ENCODE data around the gene ZNF507. TPM values are rescaled to one million over a fixed set of nuclear protein-coding genes. Genes with fewer than 3 reads are reported as not detected.

The ZNF507 gene
- total and polyA plus RNA-seq, 2 experiments from 2014 or later: 4.6 to 10.2 TPM

- no peaks in the 10 kb centered on the region for H3K27me3 ChIP-seq
- no peak for TF ChIP-seq CTCF (IDR thresholded peaks at IDR 0.05; ENCODE audit: low read depth, low read length)
- no peak for DNase-seq (ENCODE audit: low read depth in 1 of 2, low spot score in 1 of 2)
These were observed 12.2 kb upstream of the ZNF507 start for GRCh38 chr19:32333227-32333626.

GRCh38 chr19:32336259-32337083 is 8.9 kb upstream of the ZNF507 start:
- no peaks in the 10 kb centered on the region for H3K36me3 ChIP-seq
- DNase-seq (ENCODE audit: low read depth in 1 of 2, low spot score in 1 of 2): peak; percentile 60 to 88
- peak overlapping the region; percentile 65 for H3K27ac ChIP-seq
- H3K27me3 ChIP-seq: no peaks in the 10 kb centered on the region
- H3K9me3 ChIP-seq (ENCODE audit: low read depth): no peaks in the 10 kb centered on the region
- peaks cover 9% of the 10 kb centered on the region for H3K4me1 ChIP-seq (ENCODE audit: low read depth)
- H3K4me3 ChIP-seq: no peak overlapping the region
- TF ChIP-seq CTCF (IDR thresholded peaks at IDR 0.05; ENCODE audit: low read depth, low read length): peak; percentile 28

More at GRCh38 chr19:32333227-32333626, 12.2 kb upstream of the ZNF507 start:
- Histone ChIP-seq H3K36me3 (no peaks in the 10 kb centered on the region), H3K9me3 (ENCODE audit: low read depth) (no peaks in the 10 kb centered on the region), H3K4me1 (ENCODE audit: low read depth) (peaks cover 16% of the 10 kb centered on the region), H3K4me3 (no peak overlapping the region), H3K27ac (no peak overlapping the region)

- Histone ChIP-seq H3K4me3 (no peak overlapping the region), H3K4me1 (ENCODE audit: low read depth) (peaks cover 1% of the 10 kb centered on the region), H3K9me3 (ENCODE audit: low read depth) (no peaks in the 10 kb centered on the region), H3K27me3 (no peaks in the 10 kb centered on the region), H3K36me3 (no peaks in the 10 kb centered on the region), H3K27ac (peak overlapping the region; percentile 65)
- peak in 1 of 2 donors; percentile 7 for DNase-seq (ENCODE audit: low read depth in 1 of 2, low spot score in 1 of 2)
- TF ChIP-seq CTCF (IDR thresholded peaks at IDR 0.05; ENCODE audit: low read depth, low read length): no peak
These were observed 8.2 kb upstream of the ZNF507 start for GRCh38 chr19:32337084-32337808.

GRCh38 chr19:32339423-32339822 is 6.0 kb upstream of the ZNF507 start:
- Histone ChIP-seq H3K27me3 (no peaks in the 10 kb centered on the region), H3K27ac (no peak overlapping the region), H3K4me1 (ENCODE audit: low read depth) (no peaks in the 10 kb centered on the region), H3K4me3 (no peak overlapping the region), H3K9me3 (ENCODE audit: low read depth) (no peaks in the 10 kb centered on the region), H3K36me3 (no peaks in the 10 kb centered on the region)
- no peak for DNase-seq (ENCODE audit: low read depth in 1 of 2, low spot score in 1 of 2)
- TF ChIP-seq CTCF (IDR thresholded peaks at IDR 0.05; ENCODE audit: low read depth, low read length): no peak

- DNase-seq (ENCODE audit: low read depth in 1 of 2, low spot score in 1 of 2): peak; percentile 61 to 71
- Histone ChIP-seq H3K27me3 (no peaks in the 10 kb centered on the region), H3K27ac (no peak overlapping the region), H3K36me3 (no peaks in the 10 kb centered on the region), H3K4me3 (no peak overlapping the region), H3K4me1 (ENCODE audit: low read depth) (no peaks in the 10 kb centered on the region), H3K9me3 (ENCODE audit: low read depth) (no peaks in the 10 kb centered on the region)
- peak; percentile 65 for TF ChIP-seq CTCF (IDR thresholded peaks at IDR 0.05; ENCODE audit: low read depth, low read length)
These were observed 5.2 kb upstream of the ZNF507 start for GRCh38 chr19:32339988-32340874.
